Fibroblast of lung (primary cell): ENCODE results near the gene CSNK1D.

Experiments
- CTCF ChIP-seq, 2 donors: IDR thresholded peaks in 1 of 2; conservative IDR thresholded peaks in 1 of 2; 1 replicate in 1 of 2; 2 replicates in 1 of 2; pipeline ENCODE4 v1.5.1; 2011 to 2012; ENCODE audit warnings: low read length in 2 of 2, control low read depth in 1 of 2, inconsistent platforms in 1 of 2, low read depth in 1 of 2, mild to moderate bottlenecking in 1 of 2
- EZH2 ChIP-seq: IDR thresholded peaks from 2 replicates; pipeline ENCODE4 v1.5.1; 2012; ENCODE audit warnings: low read length, control low read depth, mild to moderate bottlenecking; ENCODE audit errors: missing control alignments

GRCh38 chr17:82221341-82221902, 52.1 kb downstream of the CSNK1D start:
- TF ChIP-seq CTCF (conservative IDR thresholded peaks at IDR 0.05 in 1 of 2, IDR thresholded peaks at IDR 0.05 in 1 of 2; ENCODE audit: low read depth in 1 of 2, low read length in 2 of 2) = no peak
- TF ChIP-seq EZH2 = no peak
